H1 (cell line): Measurements from ENCODE around the gene MRPS5. TPM values are rescaled to one million over a fixed set of nuclear protein-coding genes. Genes with fewer than 3 reads are reported as not detected.

ENCODE experiments used
- BACH1 ChIP-seq: IDR thresholded peaks from 2 replicates; pipeline ENCODE4 v1.6.1; 2012; ENCODE audit warnings: low read length, improper control_type of control experiment
- CBX5 ChIP-seq: fragments of 300-800, 300-1000 bp; sonication (generic); IDR thresholded peaks from 2 replicates; pipeline ENCODE4 v1.7.1; 2016; ENCODE audit warnings: antibody characterized with exemption, low read length, low read depth
- CHD2 ChIP-seq: IDR thresholded peaks from 2 replicates; pipeline ENCODE4 v1.6.1; 2012; ENCODE audit warnings: low read length, improper control_type of control experiment
- EP300 ChIP-seq, 2 experiments: IDR thresholded peaks; 1 replicate in 1 of 2; 2 replicates in 1 of 2; pipeline ENCODE4 v1.6.1; 2011 to 2012; ENCODE audit warnings: low read depth in 2 of 2, low read length in 2 of 2, mild to moderate bottlenecking in 2 of 2, borderline replicate concordance in 1 of 2, inconsistent platforms in 1 of 2, moderate library complexity in 1 of 2
- FOSL1 ChIP-seq: IDR thresholded peaks from 2 replicates; pipeline ENCODE4 v1.6.1; 2011; ENCODE audit warnings: mild to moderate bottlenecking, low read depth, low read length, moderate library complexity; ENCODE audit not compliant: insufficient read depth
- KDM1A ChIP-seq: fragments of 200-600, 300-600 bp; sonication (generic); IDR thresholded peaks from 2 replicates; pipeline ENCODE4 v1.7.1; 2016; ENCODE audit warnings: mild to moderate bottlenecking, low read length, borderline replicate concordance
- KDM5A ChIP-seq: fragments of 200-600 bp; IDR thresholded peaks from 2 replicates; pipeline ENCODE4 v1.7.1; 2012; ENCODE audit warnings: mild to moderate bottlenecking, low read length, inconsistent platforms, mixed read lengths
- NRF1 ChIP-seq: IDR thresholded peaks from 2 replicates; pipeline ENCODE4 v1.6.1; 2011; ENCODE audit warnings: mild to moderate bottlenecking, low read depth, low read length, improper control_type of control experiment
- SP2 ChIP-seq: IDR thresholded peaks from 2 replicates; pipeline ENCODE4 v1.6.1; 2012; ENCODE audit warnings: mild to moderate bottlenecking, low read length, inconsistent platforms
- SP4 ChIP-seq: IDR thresholded peaks from 2 replicates; pipeline ENCODE4 v1.6.1; 2012; ENCODE audit warnings: low read length, inconsistent platforms
- polyA plus RNA-seq, 7 experiments: library from polyadenylated mRNA; depleted of rRNA in 3 of 7; stranded (reverse) in 5 of 7; unstranded in 2 of 7; fragments of >200 nt in 5 of 7; fragments of 200-250 nt in 2 of 7; gene quantifications; 1 replicate in 5 of 7; 2 replicates in 1 of 7; 4 replicates in 1 of 7; pipeline versions ENCODE4 v1.2.1 to v1.2.3, GENCODE V29; 2011 to 2013; ENCODE audit warnings: missing spikeins in 2 of 7, mixed read lengths in 2 of 7
- total RNA-seq: library from RNA; stranded (reverse); fragmentation: NEBNext Ultra II Directional; extraction: Animal tissue kit (Norgen Biotek cat#: 25700); gene quantifications from 2 replicates; pipeline ENCODE4 v1.2.1, GENCODE V29; 2021

MRPS5 gene
- total and polyA plus RNA-seq, 2 of the 8 experiments (the other 6 are each of a cell fraction or from before 2014, with no cell fraction given), result 36.7 to 53.0 TPM

DNA sequence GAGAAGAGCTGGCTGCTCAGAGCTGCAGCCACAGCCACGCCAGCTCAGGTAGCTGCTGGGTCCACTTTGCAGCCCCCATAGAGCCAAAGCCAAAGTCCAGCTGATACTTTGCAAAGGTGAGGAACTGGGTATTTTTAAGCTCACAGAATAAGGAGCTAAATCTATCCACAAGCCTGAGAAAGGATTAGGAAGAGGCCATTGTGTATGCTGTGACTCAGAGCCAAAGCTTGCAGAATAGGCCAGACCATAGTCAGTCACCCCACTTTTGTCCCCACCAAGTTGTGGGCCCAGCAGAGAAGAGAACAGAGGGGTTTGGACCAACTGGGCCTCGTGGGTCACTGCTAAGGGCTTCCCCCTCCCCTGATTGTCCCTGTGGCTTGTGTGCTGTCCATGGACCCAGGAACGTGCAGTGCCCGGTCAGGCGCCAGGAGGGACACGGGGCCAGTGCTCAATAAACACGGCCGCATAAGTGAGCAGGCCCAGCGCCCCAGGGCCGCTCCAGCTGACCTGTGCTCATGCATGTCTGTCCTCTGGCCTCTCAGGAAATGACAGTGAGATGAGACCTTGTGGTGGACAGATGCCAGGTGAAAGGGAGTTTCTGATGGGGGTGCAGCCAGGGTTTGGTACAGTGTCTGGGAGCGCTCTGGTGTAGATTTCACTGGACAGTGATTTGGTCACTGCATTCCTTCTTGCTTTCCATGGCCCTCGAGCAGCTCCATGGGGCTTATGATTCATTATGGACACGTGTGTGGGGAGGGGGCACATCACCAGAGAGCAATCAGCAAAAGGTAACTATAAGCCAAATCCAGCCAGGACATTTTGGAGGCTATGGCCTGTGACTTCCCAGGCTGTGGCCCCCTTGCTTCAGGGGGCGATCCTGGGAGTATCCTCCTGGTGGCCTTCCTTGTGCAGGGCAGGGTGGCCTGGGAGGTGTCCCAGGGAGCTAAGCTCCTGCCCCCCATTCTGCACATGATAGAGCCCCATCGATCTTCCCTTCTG is 64.8 kb downstream of the MRPS5 start (continued):
- TF ChIP-seq KDM1A (no peak), EP300 (IDR thresholded peaks at IDR 0.05; ENCODE audit: borderline replicate concordance in 1 of 2, low read depth in 2 of 2, low read length in 2 of 2) (no peak), CHD2 (no peak), FOSL1 (no peak), SP2 (no peak), CBX5 (no peak), NRF1 (no peak), SP4 (no peak), KDM5A (no peak), BACH1 (no peak)
